ENCODE results near the gene IFRD1. TPM values are rescaled to one million over a fixed set of nuclear protein-coding genes. Genes with fewer than 3 reads are reported as not detected.

The IFRD1 gene
- total and polyA plus RNA-seq, 12 donors, result 20.5 to 86.2 (median 52.7) TPM

DNA sequence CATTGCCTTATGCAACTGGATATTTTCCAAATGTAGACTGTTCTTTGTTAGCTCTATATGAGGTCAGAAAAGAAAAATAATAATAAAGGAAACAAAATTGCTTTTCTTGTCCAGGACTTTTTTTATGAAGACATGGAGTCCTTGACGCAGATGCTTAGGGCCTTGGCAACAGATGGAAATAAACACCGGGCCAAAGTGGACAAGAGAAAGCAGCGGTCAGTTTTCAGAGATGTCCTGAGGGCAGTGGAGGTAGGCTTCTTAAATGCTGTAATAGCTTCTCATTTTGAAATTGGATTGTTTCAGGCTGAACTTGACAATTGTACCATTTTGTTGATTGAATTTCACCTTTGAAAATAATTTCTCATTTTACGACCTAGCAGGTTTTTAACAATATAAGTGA, 17.6 kb downstream of the IFRD1 start:
- 39 to 65% (median 49%) methylated on average over 4 of the region's 4 CpGs for WGBS, 4 donors
- Histone ChIP-seq H3K27me3 (no peaks in the 10 kb centered on the region), H3K27ac (no peak overlapping the region), H3K9me3 (replicated peaks in 1 of 3) (no peaks in the 10 kb centered on the region), H3K4me1 (replicated peaks in 1 of 2) (peaks cover under 1 to 33% of the 10 kb centered on the region in 2 donors), H3K4me3 (no peak overlapping the region), H3K36me3 (replicated peaks in 1 of 2) (peaks cover 0 to 68% of the 10 kb centered on the region in 2 donors)
- no peak for DNase-seq
- TF ChIP-seq, protein P1, sequence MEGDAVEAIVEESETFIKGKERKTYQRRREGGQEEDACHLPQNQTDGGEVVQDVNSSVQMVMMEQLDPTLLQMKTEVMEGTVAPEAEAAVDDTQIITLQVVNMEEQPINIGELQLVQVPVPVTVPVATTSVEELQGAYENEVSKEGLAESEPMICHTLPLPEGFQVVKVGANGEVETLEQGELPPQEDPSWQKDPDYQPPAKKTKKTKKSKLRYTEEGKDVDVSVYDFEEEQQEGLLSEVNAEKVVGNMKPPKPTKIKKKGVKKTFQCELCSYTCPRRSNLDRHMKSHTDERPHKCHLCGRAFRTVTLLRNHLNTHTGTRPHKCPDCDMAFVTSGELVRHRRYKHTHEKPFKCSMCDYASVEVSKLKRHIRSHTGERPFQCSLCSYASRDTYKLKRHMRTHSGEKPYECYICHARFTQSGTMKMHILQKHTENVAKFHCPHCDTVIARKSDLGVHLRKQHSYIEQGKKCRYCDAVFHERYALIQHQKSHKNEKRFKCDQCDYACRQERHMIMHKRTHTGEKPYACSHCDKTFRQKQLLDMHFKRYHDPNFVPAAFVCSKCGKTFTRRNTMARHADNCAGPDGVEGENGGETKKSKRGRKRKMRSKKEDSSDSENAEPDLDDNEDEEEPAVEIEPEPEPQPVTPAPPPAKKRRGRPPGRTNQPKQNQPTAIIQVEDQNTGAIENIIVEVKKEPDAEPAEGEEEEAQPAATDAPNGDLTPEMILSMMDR (IDR thresholded peaks at IDR 0.05), result no peak
- TF ChIP-seq POLR2A (IDR thresholded peaks at IDR 0.05), result no peak
- intact Hi-C loops (cut with DNase I), result no loop called here

DNA sequence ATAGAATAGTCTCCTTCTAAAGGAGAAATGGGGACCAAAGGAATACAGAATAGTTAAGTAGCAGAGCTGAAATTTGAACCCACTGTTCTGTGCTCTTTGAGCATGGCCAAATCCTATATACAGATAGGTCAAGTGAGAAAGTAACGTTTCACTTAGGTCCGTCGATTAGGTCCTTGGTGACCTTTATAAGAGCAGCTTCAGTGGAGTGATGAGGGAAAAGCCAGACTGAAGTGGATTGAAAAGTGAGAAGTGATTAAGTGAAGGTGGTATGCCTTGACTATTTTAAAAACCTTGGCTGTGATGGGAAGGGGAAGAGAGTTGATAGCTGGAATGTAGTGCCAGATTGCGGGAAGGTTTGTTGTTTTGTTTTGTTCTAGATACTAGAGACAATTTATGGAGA, 19.9 kb downstream of the IFRD1 start:
- DNase-seq, result no peak
- Histone ChIP-seq H3K4me3 (no peak overlapping the region), H3K9me3 (replicated peaks in 1 of 3) (no peaks in the 10 kb centered on the region), H3K36me3 (replicated peaks in 1 of 2) (peaks cover 0 to 79% of the 10 kb centered on the region in 2 donors), H3K4me1 (replicated peaks in 1 of 2) (peaks cover 0 to 14% of the 10 kb centered on the region in 2 donors), H3K27me3 (no peaks in the 10 kb centered on the region), H3K27ac (no peak overlapping the region)
- intact Hi-C loops (cut with DNase I), result no loop called here
- 73 to 98% (median 89%) methylated on average over 4 of the region's 4 CpGs for WGBS, 4 donors
- no peak for TF ChIP-seq POLR2A (IDR thresholded peaks at IDR 0.05)
- TF ChIP-seq, protein P1 (IDR thresholded peaks at IDR 0.05), result no peak

DNA sequence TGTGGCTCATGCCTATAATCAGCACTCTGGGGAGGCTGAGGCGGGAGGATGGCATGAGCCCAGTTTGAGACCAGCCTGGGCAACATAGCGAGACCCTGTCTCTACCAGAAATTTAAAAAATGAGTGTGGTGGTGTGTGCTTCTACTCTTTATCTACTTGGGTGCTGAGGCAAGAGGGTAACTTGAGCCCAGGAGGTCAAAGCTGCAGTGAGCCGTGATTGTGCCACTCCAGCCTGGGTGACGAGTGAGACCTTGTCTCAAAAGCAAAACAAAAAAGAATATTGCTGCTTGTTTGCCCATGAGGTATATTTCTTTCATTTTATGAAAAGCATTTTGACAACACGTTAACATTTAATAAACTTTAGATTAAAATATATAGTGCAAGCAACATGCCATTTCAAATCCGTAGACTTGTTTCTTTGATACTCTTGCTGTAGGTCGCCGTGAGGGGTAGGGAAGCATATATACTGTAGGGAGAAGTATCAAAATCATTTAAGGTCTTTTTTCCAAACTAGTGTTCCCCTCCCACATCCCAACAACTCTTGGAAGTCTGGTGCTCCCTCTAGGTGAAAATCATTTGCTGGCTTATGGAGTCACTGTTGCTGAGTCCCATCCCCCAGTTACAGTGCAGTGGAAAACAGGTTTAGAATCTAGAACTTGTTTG, 26.3 kb downstream of the IFRD1 start:
- intact Hi-C loops (cut with DNase I), result no loop called here
- H3K27ac ChIP-seq, result no peak overlapping the region

GRCh38 chr7:112481121-112481736, 31.0 kb downstream of the IFRD1 start:
- H3K4me3 ChIP-seq, result no peak overlapping the region
- peaks cover 0 to 11% of the 10 kb centered on the region in 2 donors for H3K36me3 ChIP-seq (replicated peaks in 1 of 2)
- H3K4me1 ChIP-seq (replicated peaks in 1 of 2), result peaks cover 13 to 39% of the 10 kb centered on the region in 2 donors
- intact Hi-C loops (cut with DNase I), result no loop called here
- H3K9me3 ChIP-seq (replicated peaks in 1 of 3), result no peaks in the 10 kb centered on the region
- no peaks in the 10 kb centered on the region for H3K27me3 ChIP-seq
- peak overlapping the region in 2 of 5 donors; percentile 54 to 71 for H3K27ac ChIP-seq
- TF ChIP-seq, protein P1 (IDR thresholded peaks at IDR 0.05), result no peak
- no peak for TF ChIP-seq POLR2A (IDR thresholded peaks at IDR 0.05)
- no peak for DNase-seq
- 56 to 61% (median 59%) methylated on average over 2 of the region's 2 CpGs for WGBS, 4 donors

More for the DNA sequence above, 26.3 kb downstream of the IFRD1 start:
- DNase-seq, result no peak
- Histone ChIP-seq H3K27me3 (no peaks in the 10 kb centered on the region), H3K9me3 (replicated peaks in 1 of 3) (no peaks in the 10 kb centered on the region), H3K36me3 (replicated peaks in 1 of 2) (peaks cover 0 to 52% of the 10 kb centered on the region in 2 donors), H3K4me1 (replicated peaks in 1 of 2) (peaks cover 6 to 7% of the 10 kb centered on the region in 2 donors), H3K4me3 (no peak overlapping the region)
- WGBS, 4 donors, result 91 to 96% (median 96%) methylated on average over 8 of the region's 8 CpGs
- TF ChIP-seq, protein P1 (IDR thresholded peaks at IDR 0.05), result no peak
- TF ChIP-seq POLR2A (IDR thresholded peaks at IDR 0.05), result no peak
